HG02852 (cell line): ENCODE measurements around the gene ZNF653.
"Not testable (repeated sequence)": the region's sequence is repeated elsewhere in the genome, so short reads cannot be mapped to it uniquely, and the experiment has no call there.

Experiments used
- ATAC-seq: cut with Tn5 transposase; IDR thresholded peaks from one replicate; pipeline ENCODE4 v1.9.1; 2021; ENCODE audit warnings: mild to moderate bottlenecking, moderate library complexity; ENCODE audit not compliant: unreplicated experiment

The ZNF653 gene

DNA sequence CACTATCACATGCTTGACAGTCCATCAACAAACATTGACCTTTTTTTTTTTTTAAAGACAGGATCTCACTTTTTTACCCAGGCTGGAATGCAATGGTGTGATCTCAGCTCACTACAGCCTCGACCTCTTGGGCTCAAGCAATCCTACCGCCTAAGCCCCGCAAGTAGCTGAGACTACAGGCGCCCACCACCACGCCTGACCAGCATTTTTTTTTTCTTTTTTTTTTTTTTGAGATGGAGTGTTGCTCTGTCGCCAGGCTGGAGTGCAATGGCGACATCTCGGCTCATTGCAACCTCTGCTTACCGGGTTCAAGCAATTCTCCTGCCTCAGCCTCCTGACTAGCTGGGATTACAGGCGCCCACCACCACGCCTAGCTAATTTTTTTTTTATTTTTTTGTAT is 46.7 kb downstream of the ZNF653 start:
- not testable (repeated sequence) for ATAC-seq

DNA sequence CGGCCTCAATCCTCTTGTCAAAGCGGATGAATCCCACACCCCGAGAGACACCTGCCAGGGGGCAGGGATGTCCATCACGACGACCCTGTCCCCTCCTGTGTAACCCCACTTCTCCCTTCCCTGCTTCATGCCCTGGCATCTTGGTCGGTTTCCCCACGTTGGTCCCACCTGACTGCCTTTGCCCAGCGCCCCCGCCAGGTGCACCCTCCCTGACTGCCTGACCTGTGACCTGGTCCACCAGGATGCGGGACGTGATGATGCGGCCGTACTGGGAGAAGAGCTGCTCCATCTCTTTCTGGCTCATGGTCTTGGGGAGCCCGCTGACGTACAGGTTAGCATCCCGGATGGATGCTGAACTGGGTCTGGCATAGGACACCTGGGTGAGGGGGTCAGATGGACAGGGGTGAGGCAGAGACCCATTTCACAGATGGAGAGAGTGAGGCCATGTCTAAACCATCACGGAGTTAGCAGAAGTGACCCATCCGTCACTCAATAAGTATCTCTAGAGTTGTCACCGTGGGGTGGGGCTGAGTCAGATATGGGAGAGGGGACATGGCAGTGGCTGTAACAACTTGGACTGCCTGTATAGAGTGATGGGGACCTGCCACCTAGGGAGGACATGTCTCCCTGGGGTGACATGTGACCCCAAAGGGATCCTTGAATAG is 47.3 kb downstream of the ZNF653 start:
- no peak for ATAC-seq

DNA sequence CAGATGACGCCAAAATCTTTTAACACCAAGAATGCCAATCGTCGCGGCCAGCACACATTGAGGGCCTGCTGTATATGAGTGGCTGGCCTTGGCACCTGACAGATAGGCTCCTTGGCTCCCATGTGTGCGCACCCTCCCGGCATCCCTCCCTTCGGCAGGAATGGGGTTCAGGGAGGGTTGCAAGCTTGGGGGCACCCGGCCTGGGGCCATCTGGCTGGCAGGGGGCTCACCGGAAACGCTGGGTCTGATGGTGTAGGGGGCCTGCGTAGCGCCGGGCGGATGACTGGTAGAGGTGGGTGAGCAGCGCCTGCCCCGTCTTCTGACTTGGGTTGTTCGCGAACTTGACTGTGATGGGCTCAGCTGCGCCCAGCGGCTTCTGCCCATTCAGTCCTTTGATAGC is 47.8 kb downstream of the ZNF653 start:
- no peak for ATAC-seq

DNA sequence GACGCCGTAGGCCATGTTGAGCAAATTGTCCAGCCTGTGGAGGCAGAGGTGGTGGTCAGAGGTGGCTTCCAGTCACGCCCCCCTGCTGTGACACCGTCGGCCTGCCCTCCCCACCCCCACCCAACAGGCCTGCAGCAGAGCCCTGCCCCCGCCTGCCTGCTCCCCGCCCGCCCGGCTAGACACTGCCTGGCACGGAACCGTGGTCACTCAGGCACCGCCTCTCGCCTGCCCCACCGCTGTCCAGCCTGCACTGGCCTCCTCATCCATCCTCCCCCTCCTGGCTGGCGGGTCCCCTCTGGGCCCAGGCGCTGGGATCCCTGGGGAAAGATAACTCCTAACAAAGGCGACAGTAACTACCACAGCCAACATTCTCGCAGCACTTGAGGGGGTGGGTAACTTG is 48.5 kb downstream of the ZNF653 start:
- ATAC-seq, result no peak

DNA sequence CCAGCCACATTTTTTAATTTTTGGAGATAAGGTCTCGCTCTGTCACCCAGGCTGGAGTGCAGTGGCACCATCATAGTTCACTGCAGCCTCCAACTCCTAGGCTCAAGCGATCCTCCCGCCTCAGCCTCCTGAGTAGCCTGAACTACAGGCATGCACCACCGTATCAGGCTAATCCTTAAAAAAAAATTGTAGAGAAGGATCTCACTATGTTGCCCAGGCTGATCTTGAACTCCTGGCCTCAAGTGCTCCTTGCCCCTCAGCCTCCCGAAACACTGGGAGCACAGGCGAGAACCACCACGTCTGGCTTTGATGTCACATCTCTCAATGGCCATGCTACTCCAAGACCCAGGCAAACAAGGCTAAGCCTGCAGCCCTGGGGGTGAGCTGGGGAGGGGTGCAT is 49.0 kb downstream of the ZNF653 start:
- ATAC-seq, result no peak

DNA sequence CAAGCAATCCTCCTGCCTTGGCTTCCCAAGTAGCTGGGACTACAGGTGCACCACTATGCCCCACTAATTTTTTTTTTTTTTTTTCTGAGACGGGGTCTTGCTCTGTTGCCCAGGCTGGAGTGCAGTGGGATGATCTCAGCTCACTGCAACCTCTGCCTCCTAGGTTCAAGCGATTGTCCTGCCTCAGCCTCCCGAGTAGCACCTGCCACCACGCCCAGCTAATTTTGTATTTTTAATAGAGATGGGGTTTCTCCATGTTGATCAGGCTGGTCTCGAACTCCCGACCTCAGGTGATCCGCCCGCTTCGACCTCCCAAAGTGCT is 50.4 kb downstream of the ZNF653 start:
- ATAC-seq, result not testable (repeated sequence)

DNA sequence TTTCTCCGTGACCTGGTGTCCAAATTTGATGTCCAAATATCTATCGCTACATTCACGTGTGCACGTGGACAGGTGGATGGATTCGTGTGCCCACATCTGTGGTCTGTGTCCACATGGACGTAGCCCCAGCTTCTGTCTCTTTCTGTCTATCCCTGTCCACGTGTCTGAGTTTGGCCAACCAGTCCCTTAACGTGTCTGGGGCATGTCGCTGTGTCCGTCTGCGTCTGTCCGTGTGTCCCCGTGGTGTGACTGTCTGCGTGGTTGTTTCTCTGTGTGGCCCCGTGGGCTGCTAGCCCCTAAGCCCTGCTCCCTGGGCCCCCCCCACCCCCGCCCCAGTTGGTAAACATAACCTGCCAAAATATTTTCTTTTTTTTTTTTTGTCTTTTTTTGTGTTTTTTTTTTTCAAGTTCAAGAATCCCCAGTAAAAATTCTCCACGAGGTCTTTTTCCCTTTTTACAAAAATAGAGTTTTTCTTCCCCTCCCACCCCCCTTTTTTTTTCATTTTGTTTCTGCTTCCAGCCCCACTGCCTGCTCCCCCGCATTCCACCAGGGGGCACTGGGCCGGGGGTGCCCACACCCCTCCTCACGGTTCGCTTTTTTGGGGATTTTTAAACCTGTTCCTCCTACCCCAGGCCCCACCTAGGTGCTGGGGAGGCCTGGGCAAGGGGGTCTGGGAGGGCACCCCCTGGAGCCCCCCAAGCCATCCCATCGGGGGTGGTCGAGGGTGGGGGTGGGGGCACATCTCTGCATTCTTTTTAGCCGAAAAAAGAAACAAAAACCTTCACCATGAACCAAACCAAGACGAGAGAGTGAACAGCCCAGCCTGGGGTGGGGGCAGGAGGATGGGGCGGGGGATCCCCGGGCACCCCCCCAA is 51.9 kb downstream of the ZNF653 start:
- ATAC-seq, result no peak

DNA sequence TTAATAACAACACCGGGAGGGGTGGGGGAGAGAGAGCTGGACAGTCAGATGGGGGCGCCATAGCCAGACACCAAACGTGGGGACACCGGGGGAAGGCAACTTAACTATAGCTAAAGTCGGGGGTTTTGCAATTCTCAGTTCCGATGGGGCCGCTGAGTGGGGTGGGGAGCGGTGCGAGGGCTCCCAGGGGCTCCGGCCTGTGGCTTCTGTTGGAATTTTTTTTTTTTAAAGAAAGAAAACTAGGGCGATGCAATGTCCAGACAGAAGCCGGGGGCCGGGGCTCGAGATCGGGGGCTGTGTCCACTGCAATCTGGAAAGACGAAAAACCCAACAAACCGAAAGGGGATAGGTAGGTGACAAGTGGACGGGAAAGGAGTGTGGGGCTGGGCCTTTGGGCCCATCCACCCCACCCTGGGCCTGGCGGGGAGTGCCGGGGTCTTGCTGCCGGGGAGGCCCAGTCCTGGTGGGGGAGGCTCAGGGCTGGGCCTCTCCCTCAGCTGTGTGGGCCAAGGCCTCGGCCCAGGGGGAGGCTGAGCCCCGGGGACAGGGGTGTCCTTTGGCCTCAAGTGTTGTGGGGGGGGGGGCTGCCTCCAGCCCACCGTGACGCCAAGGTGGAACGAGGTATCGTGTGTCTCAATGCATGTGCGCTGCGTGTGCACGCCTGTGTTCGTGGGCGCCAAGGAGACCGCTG is 52.9 kb downstream of the ZNF653 start:
- ATAC-seq, result no peak

DNA sequence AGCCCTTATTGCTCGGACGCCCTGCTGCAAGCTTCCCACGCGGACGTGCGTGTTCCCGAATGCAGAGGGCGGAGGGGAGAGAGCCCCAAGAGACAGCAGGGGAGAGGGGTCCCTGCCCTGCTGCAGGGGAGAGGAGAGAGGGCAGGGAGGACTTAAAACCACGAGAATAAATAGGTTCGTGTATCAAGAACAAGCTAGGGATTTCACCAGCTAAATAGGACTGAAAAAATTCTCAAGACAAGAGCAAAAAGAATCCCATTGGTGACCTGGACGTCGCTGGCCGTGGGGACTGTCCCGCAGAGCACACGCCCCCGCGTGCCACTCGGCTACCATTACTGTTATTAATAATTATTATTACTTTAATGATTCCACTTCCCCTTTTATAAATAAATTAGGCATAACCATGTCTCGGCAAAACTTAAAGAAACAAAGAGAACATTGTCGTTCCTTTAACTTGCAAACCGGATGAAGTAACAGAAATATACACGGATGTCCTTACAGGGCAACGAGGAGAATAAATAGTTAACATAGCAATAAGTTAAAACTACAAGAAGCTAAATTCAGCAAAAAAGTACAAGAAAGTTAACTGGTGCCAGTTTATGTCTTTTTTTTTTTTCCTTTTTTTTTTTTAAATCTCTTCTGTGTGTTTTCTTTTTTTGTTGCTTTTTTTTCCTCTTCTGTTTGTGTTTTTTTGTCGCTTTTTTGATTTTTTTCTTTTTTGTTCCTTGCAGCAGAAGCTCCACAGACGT is 53.6 kb downstream of the ZNF653 start:
- ATAC-seq, result no peak

DNA sequence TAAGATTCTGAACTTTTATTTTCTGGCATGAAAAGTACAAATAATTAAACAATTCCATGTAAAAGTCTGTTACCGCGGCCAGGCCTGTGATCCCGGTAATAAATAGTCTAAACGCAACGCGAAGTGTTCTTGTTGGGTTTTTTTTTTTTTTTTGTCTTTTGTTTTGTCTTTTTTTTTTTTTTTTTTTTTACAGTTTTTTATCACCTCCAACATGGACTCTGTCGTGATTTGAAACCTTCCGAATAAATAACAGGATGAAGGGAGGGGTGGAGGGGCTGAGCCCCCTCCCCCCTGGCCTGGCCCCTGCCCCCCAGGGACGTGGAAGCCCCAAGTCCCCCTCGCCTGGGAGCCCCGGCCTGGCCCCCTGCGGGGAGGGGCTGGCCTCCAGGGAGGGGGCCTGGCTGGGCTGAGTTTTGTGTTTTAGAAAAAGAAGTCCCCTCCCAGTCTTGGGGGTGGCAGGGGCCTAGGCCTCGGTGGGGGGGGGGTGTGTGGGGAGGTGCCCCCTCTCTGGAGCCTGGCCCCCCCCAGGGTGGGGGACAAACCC is 54.2 kb downstream of the ZNF653 start:
- no peak for ATAC-seq

DNA sequence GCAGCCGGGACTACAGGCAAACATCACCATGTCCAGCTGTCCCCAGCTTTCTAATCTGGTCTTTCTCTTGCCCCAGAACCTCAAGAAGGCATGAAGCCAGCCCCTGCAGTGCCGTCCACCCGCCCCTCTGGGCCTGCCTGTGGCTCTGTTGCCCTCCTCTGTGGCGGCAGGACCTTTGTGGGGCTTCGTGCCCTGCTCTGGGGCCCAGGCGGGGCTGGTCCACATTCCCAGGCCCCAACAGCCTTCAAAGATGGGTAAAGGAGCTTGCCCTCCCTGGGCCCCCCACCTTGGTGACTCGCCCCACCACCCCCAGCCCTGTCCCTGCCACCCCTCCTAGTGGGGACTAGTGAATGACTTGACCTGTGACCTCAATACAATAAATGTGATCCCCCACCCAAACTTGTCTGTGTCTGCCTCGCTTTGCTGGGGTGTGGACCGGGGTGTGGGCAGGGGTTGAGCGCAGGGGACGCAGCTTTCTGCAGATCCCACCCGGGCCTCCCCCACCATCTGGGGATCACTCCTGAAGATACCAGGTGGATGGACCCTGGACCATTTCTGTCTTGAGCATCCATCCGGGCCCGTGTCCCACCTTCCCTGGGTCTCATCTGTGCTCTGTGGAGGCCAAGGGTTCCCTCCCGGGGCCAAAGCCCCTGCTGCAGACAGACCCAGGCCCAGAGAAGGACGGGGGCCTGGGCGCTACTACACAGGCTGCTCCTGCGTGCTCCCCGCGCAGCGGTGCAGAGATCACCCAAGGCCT is 54.9 kb downstream of the ZNF653 start:
- no peak for ATAC-seq

DNA sequence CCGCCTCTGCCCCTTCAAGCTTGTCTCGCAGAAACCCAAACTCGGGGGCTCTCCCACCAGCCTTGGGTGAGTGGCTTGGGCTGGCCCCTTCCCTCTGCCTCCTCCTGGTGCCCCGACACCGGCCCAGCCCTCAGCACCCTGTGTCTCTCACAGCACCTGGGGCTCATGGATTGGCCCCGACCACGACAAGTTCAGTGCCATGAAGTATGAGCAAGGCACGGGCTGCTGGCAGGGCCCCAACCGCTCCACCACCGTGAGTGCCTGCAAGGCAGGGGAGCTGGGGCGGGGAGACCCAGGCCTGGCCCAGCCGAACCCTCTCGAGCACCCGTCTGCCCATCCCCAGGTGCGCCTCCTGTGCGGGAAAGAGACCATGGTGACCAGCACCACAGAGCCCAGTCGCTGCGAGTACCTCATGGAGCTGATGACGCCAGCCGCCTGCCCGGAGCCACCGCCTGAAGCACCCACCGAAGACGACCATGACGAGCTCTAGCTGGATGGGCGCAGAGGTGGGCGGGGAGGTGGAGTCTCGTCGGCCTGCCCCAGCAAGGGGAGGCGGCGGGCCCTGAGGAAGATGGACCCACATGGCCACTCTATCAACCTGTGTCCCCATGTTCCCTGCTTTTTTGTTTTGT is 56.6 kb downstream of the ZNF653 start:
- ATAC-seq, result no peak

DNA sequence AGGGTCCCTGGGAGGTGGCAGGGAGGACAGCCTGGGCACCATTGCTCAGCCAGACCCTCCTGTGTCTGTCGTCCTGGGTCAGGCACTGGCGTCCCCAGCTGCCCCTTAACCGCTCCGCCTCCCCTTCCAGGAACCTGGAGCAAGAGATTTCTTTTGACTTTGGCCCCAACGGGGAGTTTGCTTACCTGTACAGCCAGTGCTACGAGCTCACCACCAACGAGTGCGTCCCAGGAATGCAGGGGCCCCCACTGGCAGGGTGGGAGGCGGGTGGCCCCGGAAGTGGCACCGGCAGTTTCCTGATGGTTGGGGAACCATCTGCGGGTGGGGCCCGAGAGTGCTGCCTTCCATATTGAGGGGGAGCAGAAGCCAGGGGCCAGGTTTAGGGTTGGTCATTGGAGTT is 57.2 kb downstream of the ZNF653 start:
- ATAC-seq, result no peak

DNA sequence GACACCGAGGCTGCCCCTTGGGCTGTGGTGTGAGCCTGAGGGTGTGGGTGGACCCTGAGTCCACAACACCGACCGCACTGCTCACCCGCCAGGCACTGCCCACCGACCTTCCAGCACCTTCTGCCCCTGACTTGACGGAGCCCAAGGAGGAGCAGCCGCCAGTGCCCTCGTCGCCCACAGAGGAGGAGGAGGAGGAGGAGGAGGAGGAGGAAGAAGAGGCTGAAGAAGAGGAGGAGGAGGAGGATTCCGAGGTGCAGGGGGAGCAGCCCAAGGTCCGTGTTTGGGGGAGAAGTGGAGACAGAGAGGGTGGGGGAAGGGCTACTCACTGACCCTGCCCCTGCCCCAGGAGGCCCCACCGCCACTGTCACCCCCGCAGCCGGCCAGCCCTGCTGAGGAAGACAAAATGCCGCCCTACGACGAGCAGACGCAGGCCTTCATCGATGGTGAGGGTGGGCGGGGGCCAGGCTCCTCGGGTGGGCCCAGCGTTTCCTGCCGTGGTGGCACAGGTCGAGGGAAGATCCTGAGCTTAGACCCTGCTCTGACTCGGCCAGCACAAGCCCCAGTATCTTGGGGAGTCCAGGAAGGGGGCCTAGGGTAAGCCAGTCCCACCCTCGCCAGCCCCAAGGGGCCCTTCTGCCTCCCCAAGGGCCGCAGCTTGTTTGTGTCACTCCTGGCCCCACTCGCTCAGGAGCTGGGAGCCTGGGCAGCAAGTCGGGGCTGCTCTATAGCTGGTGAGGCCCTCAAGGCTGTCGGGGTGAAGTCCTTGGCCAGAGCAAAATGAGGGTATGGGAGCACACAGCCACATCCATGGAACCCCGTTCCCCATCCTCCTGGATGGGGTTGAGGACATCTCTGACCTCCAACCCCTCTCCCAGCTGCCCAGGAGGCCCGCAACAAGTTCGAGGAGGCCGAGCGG is 58.0 kb downstream of the ZNF653 start:
- ATAC-seq, result no peak

DNA sequence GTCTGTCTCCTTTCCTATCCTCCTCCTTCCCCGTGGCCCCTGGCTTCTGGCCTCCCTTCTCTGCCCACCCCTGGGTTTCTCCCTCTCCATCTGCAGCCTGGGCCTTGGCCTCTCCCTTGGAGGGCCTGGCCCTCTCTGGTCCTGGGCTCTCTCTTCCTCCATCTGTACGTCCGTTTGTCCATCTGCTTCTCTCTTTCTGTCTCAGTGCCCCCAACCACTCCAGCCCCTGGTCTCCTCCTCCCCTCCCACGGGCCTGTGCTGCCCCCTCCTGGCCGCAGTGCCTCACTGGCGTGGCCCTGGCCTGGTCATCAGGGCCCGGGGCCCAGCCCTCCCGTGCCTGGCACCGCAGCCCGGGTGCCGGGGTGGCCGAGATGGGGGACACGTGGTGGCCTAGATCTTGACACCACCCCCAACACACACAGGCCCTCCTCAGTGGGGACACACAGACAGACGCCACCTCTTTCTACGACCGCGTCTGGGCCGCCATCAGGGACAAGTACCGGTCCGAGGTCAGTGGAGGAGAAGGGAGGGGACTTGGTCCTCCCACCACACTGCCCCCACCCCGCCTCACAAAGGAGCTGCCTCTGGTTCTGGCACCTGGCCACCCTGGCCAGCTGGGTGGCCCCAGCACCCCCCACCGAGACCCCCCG is 58.9 kb downstream of the ZNF653 start:
- no peak for ATAC-seq

DNA sequence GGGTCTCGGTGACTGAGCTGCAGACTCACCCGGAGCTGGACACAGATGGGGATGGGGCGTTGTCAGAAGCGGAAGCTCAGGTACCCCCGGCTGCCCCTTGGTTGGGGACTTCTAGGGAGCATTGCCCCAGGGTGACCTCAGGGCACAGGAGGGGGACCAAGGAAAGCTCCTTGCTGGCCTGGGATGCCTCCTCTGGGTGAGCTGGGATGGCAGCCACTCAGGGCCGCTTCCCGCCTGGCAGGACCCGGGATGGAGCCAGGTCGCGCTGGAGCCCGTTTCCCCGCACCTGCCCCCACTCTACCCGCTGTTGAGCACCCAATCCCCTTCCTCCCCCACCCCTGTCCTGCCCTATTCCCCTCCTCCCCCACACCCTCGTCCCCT is 59.4 kb downstream of the ZNF653 start:
- ATAC-seq, result no peak

DNA sequence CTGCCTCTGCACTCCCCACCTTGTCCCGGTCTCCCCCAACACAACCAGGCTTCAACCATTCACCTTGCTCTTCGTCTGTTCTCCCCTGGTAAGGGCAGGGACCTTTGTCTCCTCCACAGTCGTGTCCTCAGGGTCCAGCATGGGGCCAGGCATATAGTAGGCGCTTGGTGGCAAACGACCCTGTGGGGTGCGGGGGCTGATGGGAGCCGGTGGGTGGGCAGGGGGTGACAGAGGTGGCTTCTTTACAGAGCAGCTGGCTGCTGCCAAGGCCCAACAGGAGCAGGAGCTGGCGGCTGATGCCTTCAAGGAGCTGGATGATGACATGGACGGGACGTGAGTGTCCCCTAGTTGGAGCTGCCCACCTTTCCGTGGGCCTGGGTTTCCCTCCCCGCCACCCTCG is 60.5 kb downstream of the ZNF653 start:
- no peak for ATAC-seq

DNA sequence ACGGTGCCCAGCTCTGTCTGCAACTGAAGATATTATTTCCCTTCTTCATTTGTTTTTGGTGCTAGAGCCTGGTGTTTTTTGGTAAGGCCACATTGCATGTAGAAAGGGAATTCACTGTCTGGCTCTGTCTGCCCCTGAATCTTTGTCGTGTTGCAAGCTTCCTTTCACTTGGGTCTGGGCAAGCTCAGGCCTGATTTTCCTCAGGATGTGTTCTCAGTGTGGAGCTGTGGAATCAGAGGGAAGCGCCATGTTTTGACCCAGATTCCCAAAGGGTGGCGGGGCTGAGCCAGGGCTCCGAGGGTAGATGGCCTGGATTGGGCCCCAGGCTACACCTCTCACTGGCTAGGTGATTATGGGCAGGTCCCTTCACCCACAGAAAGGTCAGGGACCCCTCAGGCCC is 61.6 kb downstream of the ZNF653 start:
- no peak for ATAC-seq
